Adrenal gland (tissue), 5 donors: ENCODE results near the gene CCDC146.

Experiments used
- POLR2A ChIP-seq, 2 donors: fragments of 450-650 bp; IDR thresholded peaks; one replicate each; pipeline ENCODE4 v1.6.1; 2017; ENCODE audit warnings: antibody characterized with exemption in 2 of 2, mild to moderate bottlenecking in 2 of 2, moderate library complexity in 1 of 2
- TF ChIP-seq, protein P1 (sequence below), 6 experiments: fragments of 450-650 bp in 4 of 6; fragments of 200-600 bp in 2 of 6; sonication (generic) in 1 of 6; IDR thresholded peaks; 1 replicate in 5 of 6; 2 replicates in 1 of 6; pipeline versions ENCODE4 v1.5.1 to v1.8.0; 2016 to 2021; ENCODE audit warnings: antibody characterized with exemption in 6 of 6, mild to moderate bottlenecking in 2 of 6, moderate library complexity in 1 of 6
- donor health status: DM: no; HTN: no; CAD: no.

DNA sequence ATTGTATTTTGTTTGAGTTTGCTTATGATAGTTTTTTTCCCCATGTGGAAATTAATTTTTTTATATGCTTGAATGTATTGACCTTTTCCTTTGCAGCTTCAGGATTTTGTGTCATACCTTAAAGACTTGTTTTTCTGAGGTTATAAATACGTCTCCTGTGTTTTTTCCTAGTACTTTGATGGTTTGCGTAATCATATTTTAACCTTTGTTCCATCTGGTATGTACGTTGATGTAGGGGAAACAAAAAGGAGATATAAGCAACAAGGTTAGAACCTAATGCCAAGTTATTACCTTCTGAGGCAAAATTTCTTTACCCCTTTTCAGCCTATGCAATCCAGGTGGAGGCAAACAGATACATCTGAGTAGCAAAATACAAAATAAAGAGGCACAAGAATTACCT lies 59.3 kb downstream of the CCDC146 start:
- TF ChIP-seq, protein P1, sequence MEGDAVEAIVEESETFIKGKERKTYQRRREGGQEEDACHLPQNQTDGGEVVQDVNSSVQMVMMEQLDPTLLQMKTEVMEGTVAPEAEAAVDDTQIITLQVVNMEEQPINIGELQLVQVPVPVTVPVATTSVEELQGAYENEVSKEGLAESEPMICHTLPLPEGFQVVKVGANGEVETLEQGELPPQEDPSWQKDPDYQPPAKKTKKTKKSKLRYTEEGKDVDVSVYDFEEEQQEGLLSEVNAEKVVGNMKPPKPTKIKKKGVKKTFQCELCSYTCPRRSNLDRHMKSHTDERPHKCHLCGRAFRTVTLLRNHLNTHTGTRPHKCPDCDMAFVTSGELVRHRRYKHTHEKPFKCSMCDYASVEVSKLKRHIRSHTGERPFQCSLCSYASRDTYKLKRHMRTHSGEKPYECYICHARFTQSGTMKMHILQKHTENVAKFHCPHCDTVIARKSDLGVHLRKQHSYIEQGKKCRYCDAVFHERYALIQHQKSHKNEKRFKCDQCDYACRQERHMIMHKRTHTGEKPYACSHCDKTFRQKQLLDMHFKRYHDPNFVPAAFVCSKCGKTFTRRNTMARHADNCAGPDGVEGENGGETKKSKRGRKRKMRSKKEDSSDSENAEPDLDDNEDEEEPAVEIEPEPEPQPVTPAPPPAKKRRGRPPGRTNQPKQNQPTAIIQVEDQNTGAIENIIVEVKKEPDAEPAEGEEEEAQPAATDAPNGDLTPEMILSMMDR (IDR thresholded peaks at IDR 0.05): no peak
- no peak for TF ChIP-seq POLR2A (IDR thresholded peaks at IDR 0.05)
